Hematopoietic multipotent progenitor cell treated with erythropoietin and hydrocortisone succinate and interleukin-3 and kit ligand, for 15 days (in vitro differentiated cells): ENCODE measurements around the gene IGFBP5.

Source experiments
- DNase-seq: peaks from one replicate; pipeline ENCODE4 v3.0.0-alpha.2; 2015; ENCODE audit warnings: low spot score

The IGFBP5 gene

GRCh38 chr2:216695401-216695821 lies at the start of gene IGFBP5:
Gene IGFBP5 (minus strand): TSS chr2:216695549. CDS start chr2:216694775, 774 bp downstream.
- DNase-seq = no peak

GRCh38 chr2:216743781-216744180 lies 48.4 kb upstream of the IGFBP5 start:
- no peak for DNase-seq

- no peak for DNase-seq
These were observed 47.1 kb upstream of the IGFBP5 start for GRCh38 chr2:216742411-216742810.

GRCh38 chr2:216741223-216741593 lies 45.9 kb upstream of the IGFBP5 start:
- DNase-seq = no peak

GRCh38 chr2:216740557-216741222 lies 45.3 kb upstream of the IGFBP5 start:
- DNase-seq = no peak

GRCh38 chr2:216739035-216739434 lies 43.7 kb upstream of the IGFBP5 start:
- no peak for DNase-seq

- no peak for DNase-seq
These were observed 42.3 kb upstream of the IGFBP5 start for GRCh38 chr2:216737676-216738075.

- no peak for DNase-seq
These were observed 41.0 kb upstream of the IGFBP5 start for GRCh38 chr2:216736326-216736725.

- no peak for DNase-seq
These were observed 40.3 kb upstream of the IGFBP5 start for GRCh38 chr2:216735668-216736067.

GRCh38 chr2:216735086-216735485 lies 39.7 kb upstream of the IGFBP5 start:
- DNase-seq = no peak

- DNase-seq = no peak
These were observed 37.7 kb upstream of the IGFBP5 start for GRCh38 chr2:216733046-216733445.

- no peak for DNase-seq
These were observed 37.0 kb upstream of the IGFBP5 start for GRCh38 chr2:216732334-216732733.

- DNase-seq = no peak
These were observed 36.1 kb upstream of the IGFBP5 start for GRCh38 chr2:216731465-216731864.

- no peak for DNase-seq
These were observed 35.5 kb upstream of the IGFBP5 start for GRCh38 chr2:216730871-216731270.

- DNase-seq = no peak
These were observed 32.2 kb upstream of the IGFBP5 start for GRCh38 chr2:216727346-216728122.

- no peak for DNase-seq
These were observed 28.8 kb upstream of the IGFBP5 start for GRCh38 chr2:216724190-216724589.

GRCh38 chr2:216721141-216721540 lies 25.8 kb upstream of the IGFBP5 start:
- DNase-seq = no peak

GRCh38 chr2:216720722-216721121 lies 25.4 kb upstream of the IGFBP5 start:
- DNase-seq = no peak

- DNase-seq = no peak
These were observed 22.7 kb upstream of the IGFBP5 start for GRCh38 chr2:216717907-216718615.

- DNase-seq = no peak
These were observed 22.1 kb upstream of the IGFBP5 start for GRCh38 chr2:216717491-216717901.

GRCh38 chr2:216716109-216716508 lies 20.8 kb upstream of the IGFBP5 start:
- DNase-seq = no peak

- no peak for DNase-seq
These were observed 20.1 kb upstream of the IGFBP5 start for GRCh38 chr2:216715402-216715974.

- DNase-seq = no peak
These were observed 19.0 kb upstream of the IGFBP5 start for GRCh38 chr2:216714376-216714775.
